Testis (tissue), 2 donors: Measurements from ENCODE around the gene DENND6B.

Experiments used
- CTCF ChIP-seq, 3 experiments: fragments of 450-650 bp in 2 of 3; fragments of 200-600 bp in 1 of 3; sonication (generic) in 1 of 3; IDR thresholded peaks; one replicate each; pipeline ENCODE4 v1.5.1; 2016 to 2019; ENCODE audit warnings: antibody characterized with exemption in 3 of 3, mild to moderate bottlenecking in 2 of 3, moderate library complexity in 1 of 3
- POLR2A ChIP-seq: fragments of 450-650 bp; IDR thresholded peaks from one replicate; pipeline ENCODE4 v1.6.1; 2017; ENCODE audit warnings: antibody characterized with exemption, mild to moderate bottlenecking, moderate library complexity

GRCh38 chr22:50303848-50304527, 22.8 kb downstream of the DENND6B start:
- TF ChIP-seq CTCF (IDR thresholded peaks at IDR 0.05): no peak
- TF ChIP-seq POLR2A: no peak
